ENCODE results near the gene PLCE1.

- TF ChIP-seq KDM5B (CRISPR knock-in tag; IDR thresholded peaks at IDR 0.05; ENCODE audit: borderline replicate concordance) = no peak
- TF ChIP-seq BCLAF1 (IDR thresholded peaks at IDR 0.05) = no peak
- TF ChIP-seq MYPOP (CRISPR knock-in tag; IDR thresholded peaks at IDR 0.05) = no peak
- TF ChIP-seq HOXA9 (CRISPR knock-in tag; IDR thresholded peaks at IDR 0.05; ENCODE audit: borderline replicate concordance) = no peak
- no peak for TF ChIP-seq ZNF75D (CRISPR knock-in tag; IDR thresholded peaks at IDR 0.05; ENCODE audit: borderline replicate concordance)
Measured at GRCh38 chr10:93963434-93963833, 30.3 kb upstream of the PLCE1 start.
